GM12878 (cell line): Measurements from ENCODE around the gene CAMKK1. TPM values are rescaled to one million over a fixed set of nuclear protein-coding genes. Genes with fewer than 3 reads are reported as not detected.

Experiments used
- ATAC-seq: fragments of 200-7000 bp; cut with Tn5 transposase; 3 replicates; pipeline ENCODE4 v1.9.1; 2020; ENCODE audit warnings: mild to moderate bottlenecking, moderate library complexity
- BruUV-seq: library from RNA; stranded (reverse); fragments of 400-500 nt; replicated peaks from 2 replicates; lab custom pipeline; 2021; lab: Mats Ljungman, UMichigan
- CTCF ChIA-PET: fragments of 300-600 bp; sonication (Branson Sonifier 250); formaldehyde crosslinking; extraction: SDS; loops from one replicate; lab custom pipeline; 2021; ENCODE audit warnings: inconsistent platforms; lab: Yijun Ruan, JAX
- POLR2A ChIA-PET: fragments of 350-600 bp; formaldehyde crosslinking; extraction: SDS; loops from one replicate; lab custom pipeline; 2021; ENCODE audit warnings: inconsistent platforms; lab: Charles Lee
- RAD21 ChIA-PET: fragments of 300-600 bp; sonication (Branson Sonifier 250); formaldehyde crosslinking; loops from one replicate; lab custom pipeline; 2023; ENCODE audit warnings: antibody characterized with exemption; ENCODE audit not compliant: unreplicated experiment; lab: Charles Lee
- SMC1A ChIA-PET: fragments of 300-600 bp; sonication (Branson Sonifier 250); formaldehyde crosslinking; loops from one replicate; lab custom pipeline; 2023; ENCODE audit not compliant: unreplicated experiment, uncharacterized antibody; lab: Charles Lee
- DNase-seq: peaks from one replicate; pipeline ENCODE4 v3.0.0-alpha.2; 2011; ENCODE audit warnings: low read depth, low spot score
- FAIRE-seq: peaks from 3 replicates; lab custom pipeline; 2011; peaks lifted over from hg19 to GRCh38; lab: Jason Lieb, UNC
- H2AFZ ChIP-seq: 2 replicates; pipeline ENCODE4 v1.6.0; 2011; ENCODE audit warnings: low read depth, low read length, control low read depth; ENCODE audit not compliant: control insufficient read depth
- H3K27ac ChIP-seq: 2 replicates; pipeline ENCODE4 v1.5.1; 2011; ENCODE audit warnings: control low read depth; ENCODE audit not compliant: control insufficient read depth, insufficient read depth
- H3K27me3 ChIP-seq, 2 experiments: replicated peaks in 1 of 2; 2 replicates each; pipeline versions ENCODE4 v1.6.0 to v1.6.1; 2011; ENCODE audit warnings: low read length in 1 of 2; ENCODE audit not compliant: control insufficient read depth in 2 of 2, insufficient read depth in 2 of 2
- H3K36me3 ChIP-seq, 2 experiments: 2 replicates each; pipeline ENCODE4 v1.5.1; 2011; ENCODE audit warnings: low read length in 1 of 2; ENCODE audit not compliant: control insufficient read depth in 2 of 2, insufficient read depth in 2 of 2
- H3K4me1 ChIP-seq: 2 replicates; pipeline ENCODE4 v1.6.1; 2011; ENCODE audit warnings: mild to moderate bottlenecking, low read length, moderate library complexity, mixed read lengths; ENCODE audit not compliant: control insufficient read depth, insufficient read depth
- H3K4me2 ChIP-seq: 2 replicates; pipeline ENCODE4 v1.6.0; 2011; ENCODE audit warnings: control low read depth; ENCODE audit not compliant: control insufficient read depth, insufficient read depth
- H3K4me3 ChIP-seq: fragments of 200-600 bp; sonication (generic); 2 replicates; pipeline ENCODE4 v1.5.1; 2016
- H3K79me2 ChIP-seq: 2 replicates; pipeline ENCODE4 v1.6.0; 2011; ENCODE audit warnings: low read length; ENCODE audit not compliant: control insufficient read depth, insufficient read depth
- H3K9ac ChIP-seq: 2 replicates; pipeline ENCODE4 v1.8.0; 2011; ENCODE audit warnings: low read length, control low read depth, mixed read lengths; ENCODE audit not compliant: control insufficient read depth, insufficient read depth
- H3K9me3 ChIP-seq: replicated peaks from 3 replicates; pipeline ENCODE4 v1.5.1; 2011; ENCODE audit warnings: mild to moderate bottlenecking, low read length; ENCODE audit not compliant: control insufficient read depth, insufficient read depth
- H4K20me1 ChIP-seq: 2 replicates; pipeline ENCODE4 v1.6.0; 2011; ENCODE audit not compliant: control insufficient read depth, insufficient read depth
- CREB1 ChIP-seq: IDR thresholded peaks from 2 replicates; pipeline ENCODE4 v1.6.1; 2012; ENCODE audit warnings: low read depth, mild to moderate bottlenecking, inconsistent platforms
- CREM ChIP-seq: IDR thresholded peaks from 2 replicates; pipeline ENCODE4 v1.6.1; 2014; ENCODE audit warnings: antibody characterized with exemption, low read depth
- EED ChIP-seq: sonication (generic); IDR thresholded peaks from 2 replicates; pipeline ENCODE4 v1.6.1; 2016; ENCODE audit warnings: antibody characterized with exemption, low read depth
- EGR1 ChIP-seq, 2 experiments: IDR thresholded peaks; 1 replicate in 1 of 2; 2 replicates in 1 of 2; pipeline ENCODE4 v1.6.1; 2011 to 2012; ENCODE audit warnings: low read depth in 2 of 2, low read length in 2 of 2, borderline replicate concordance in 1 of 2, mild to moderate bottlenecking in 1 of 2, moderate library complexity in 1 of 2
- ESRRA ChIP-seq: IDR thresholded peaks from 2 replicates; pipeline ENCODE4 v1.6.1; 2012; ENCODE audit warnings: mild to moderate bottlenecking, low read length, improper control_type of control experiment
- EZH2 ChIP-seq: IDR thresholded peaks from 2 replicates; pipeline ENCODE4 v1.6.1; 2012; ENCODE audit warnings: low read depth, mild to moderate bottlenecking, control low read depth, inconsistent platforms, low read length, borderline replicate concordance; ENCODE audit not compliant: control insufficient read depth
- IKZF2 ChIP-seq, 2 experiments: fragments of 450-650 bp; IDR thresholded peaks; 2 replicates each; pipeline ENCODE4 v1.6.1; 2017; ENCODE audit warnings: mild to moderate bottlenecking in 2 of 2, moderate library complexity in 2 of 2
- POU2F2 ChIP-seq: IDR thresholded peaks from 3 replicates; pipeline ENCODE4 v1.6.1; 2011; ENCODE audit warnings: low read depth, mild to moderate bottlenecking, low read length, borderline replicate concordance
- RUNX3 ChIP-seq: IDR thresholded peaks from 2 replicates; pipeline ENCODE4 v1.6.1; 2012; ENCODE audit warnings: low read length, inconsistent platforms
- SIX5 ChIP-seq: IDR thresholded peaks from 2 replicates; pipeline ENCODE4 v1.6.1; 2011; ENCODE audit warnings: mild to moderate bottlenecking, low read depth, low read length, moderate library complexity; ENCODE audit not compliant: severe bottlenecking
- SP1 ChIP-seq: IDR thresholded peaks from one replicate; pipeline ENCODE4 v1.6.1; 2011; ENCODE audit warnings: low read depth, low read length
- TCF3 ChIP-seq: IDR thresholded peaks from 2 replicates; pipeline ENCODE4 v1.6.1; 2012; ENCODE audit warnings: low read depth, mild to moderate bottlenecking, low read length, borderline replicate concordance; ENCODE audit not compliant: insufficient read depth
- ZBED1 ChIP-seq: IDR thresholded peaks from 2 replicates; pipeline ENCODE4 v1.6.1; 2016; ENCODE audit warnings: borderline replicate concordance
- WGBS: methylation state at CpG from one replicate; pipeline ENCODE4 v1.1.6; 2016; ENCODE audit warnings: low lambda C conversion rate; ENCODE audit not compliant: insufficient replicate concordance, insufficient coverage; ENCODE audit errors: missing lambda C conversion rate; 5-methylcytosine and 5-hydroxymethylcytosine counted together
- in situ Hi-C: fragments of 300-500 bp; cut with MboI; formaldehyde crosslinking; loops from 9 replicates; pipeline ENCODE4 v1.14.3; 2018; ENCODE audit warnings: mixed read lengths
- intact Hi-C: fragments of 100-400 bp; cut with micrococcal nuclease; formaldehyde crosslinking; loops from one replicate; pipeline ENCODE4 v1.14.2; 2022; ENCODE audit not compliant: unreplicated experiment
- polyA plus RNA-seq, 11 experiments: library from polyadenylated mRNA; depleted of rRNA in 4 of 11; unstranded in 6 of 11; stranded (reverse) in 5 of 11; fragments of >200 nt; fragmentation: Nextera tagmentation in 4 of 11; fragmentation: Illumina TruSeq in 1 of 11; extraction: Ambion mirVana in 4 of 11; extraction: Trizol in 1 of 11; gene quantifications; 1 replicate in 1 of 11; 2 replicates in 10 of 11; pipeline versions ENCODE4 v1.2.1 to v1.2.3, GENCODE V29; 2011 to 2016; ENCODE audit warnings: inconsistent platforms in 2 of 11, missing spikeins in 2 of 11, low read depth in 1 of 11
- total RNA-seq, 4 experiments: library from RNA; depleted of rRNA in 3 of 4; stranded (reverse); fragments of >200 nt in 3 of 4; fragmentation: Illumina TruSeq in 1 of 4; extraction: Trizol in 1 of 4; gene quantifications; 2 replicates each; pipeline versions ENCODE4 v1.2.1 to v1.2.3, GENCODE V29; 2013 to 2021
- TF ChIP-seq, protein P1 (sequence below): IDR thresholded peaks from 2 replicates; pipeline ENCODE4 v1.6.1; 2012; ENCODE audit warnings: mild to moderate bottlenecking, low read depth, low read length
- TF ChIP-seq, protein P2 (sequence below): IDR thresholded peaks from 2 replicates; pipeline ENCODE4 v1.6.1; 2011; ENCODE audit warnings: low read depth, mild to moderate bottlenecking, low read length, moderate library complexity, borderline replicate concordance; ENCODE audit errors: extremely low read depth

Gene CAMKK1
- total and polyA plus RNA-seq, 10 of the 15 experiments (the other 5 are each of a cell fraction or from before 2014, with no cell fraction given) = 0.06 to 0.84 (median 0.37) TPM

DNA sequence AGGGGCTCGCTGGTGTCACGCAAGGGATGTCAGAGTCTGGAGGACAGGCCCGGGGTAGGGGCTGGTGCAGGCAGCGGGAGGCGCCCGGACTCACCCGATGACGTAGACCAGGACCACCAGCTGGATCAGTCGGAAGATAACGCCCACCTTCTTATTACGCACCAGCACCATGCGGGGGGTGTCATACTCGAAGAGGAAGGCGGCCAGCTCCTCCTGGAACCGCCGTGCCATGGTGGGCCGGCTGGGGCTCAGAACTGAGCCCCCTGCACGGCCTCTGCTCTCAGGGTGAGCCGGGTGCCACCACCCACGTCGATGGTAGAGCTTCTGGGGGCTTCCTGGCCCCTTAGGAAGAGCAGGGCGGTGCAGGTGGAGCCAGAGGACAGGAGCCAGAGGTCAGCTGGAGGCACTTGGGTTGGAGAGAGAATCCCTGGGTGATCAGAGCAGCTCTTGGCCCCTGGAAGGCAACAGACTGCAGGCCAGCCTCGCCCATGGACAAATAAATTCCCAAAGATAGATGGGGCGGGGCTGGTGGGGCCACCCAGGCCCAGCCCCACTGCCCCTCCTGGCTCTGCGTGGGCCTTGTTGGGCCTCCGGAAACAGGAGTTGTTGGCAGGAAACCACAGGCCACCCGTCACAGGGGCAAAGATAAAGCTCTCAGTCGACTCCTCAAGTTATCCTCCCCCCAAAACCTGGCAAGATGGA lies 23.3 kb upstream of the CAMKK1 start, which contains the start of gene P2RX1:
Gene P2RX1, minus strand, starts transcription at position 471 of the 702 bp plus-strand sequence. Its CDS starts 240 bp downstream, at position 231.
- H4K20me1 ChIP-seq = no peaks in the 10 kb centered on the region
- TF ChIP-seq, protein P1, sequence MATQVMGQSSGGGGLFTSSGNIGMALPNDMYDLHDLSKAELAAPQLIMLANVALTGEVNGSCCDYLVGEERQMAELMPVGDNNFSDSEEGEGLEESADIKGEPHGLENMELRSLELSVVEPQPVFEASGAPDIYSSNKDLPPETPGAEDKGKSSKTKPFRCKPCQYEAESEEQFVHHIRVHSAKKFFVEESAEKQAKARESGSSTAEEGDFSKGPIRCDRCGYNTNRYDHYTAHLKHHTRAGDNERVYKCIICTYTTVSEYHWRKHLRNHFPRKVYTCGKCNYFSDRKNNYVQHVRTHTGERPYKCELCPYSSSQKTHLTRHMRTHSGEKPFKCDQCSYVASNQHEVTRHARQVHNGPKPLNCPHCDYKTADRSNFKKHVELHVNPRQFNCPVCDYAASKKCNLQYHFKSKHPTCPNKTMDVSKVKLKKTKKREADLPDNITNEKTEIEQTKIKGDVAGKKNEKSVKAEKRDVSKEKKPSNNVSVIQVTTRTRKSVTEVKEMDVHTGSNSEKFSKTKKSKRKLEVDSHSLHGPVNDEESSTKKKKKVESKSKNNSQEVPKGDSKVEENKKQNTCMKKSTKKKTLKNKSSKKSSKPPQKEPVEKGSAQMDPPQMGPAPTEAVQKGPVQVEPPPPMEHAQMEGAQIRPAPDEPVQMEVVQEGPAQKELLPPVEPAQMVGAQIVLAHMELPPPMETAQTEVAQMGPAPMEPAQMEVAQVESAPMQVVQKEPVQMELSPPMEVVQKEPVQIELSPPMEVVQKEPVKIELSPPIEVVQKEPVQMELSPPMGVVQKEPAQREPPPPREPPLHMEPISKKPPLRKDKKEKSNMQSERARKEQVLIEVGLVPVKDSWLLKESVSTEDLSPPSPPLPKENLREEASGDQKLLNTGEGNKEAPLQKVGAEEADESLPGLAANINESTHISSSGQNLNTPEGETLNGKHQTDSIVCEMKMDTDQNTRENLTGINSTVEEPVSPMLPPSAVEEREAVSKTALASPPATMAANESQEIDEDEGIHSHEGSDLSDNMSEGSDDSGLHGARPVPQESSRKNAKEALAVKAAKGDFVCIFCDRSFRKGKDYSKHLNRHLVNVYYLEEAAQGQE = no peak
- 0 out of 2 replicates have a peak, but pooled peaks have one; percentile 48 for TF ChIP-seq CREB1
- peak; percentile 45 for TF ChIP-seq EED
- TF ChIP-seq TCF3 = peak; percentile 48; the same call in 1 of the 2 replicates
- TF ChIP-seq IKZF2 (IDR thresholded peaks at IDR 0.05) = 0 out of 4 replicates have a peak, but pooled peaks of 1 of the 2 experiments have one; percentile 21
- no peak for TF ChIP-seq POU2F2
- TF ChIP-seq, protein P2, sequence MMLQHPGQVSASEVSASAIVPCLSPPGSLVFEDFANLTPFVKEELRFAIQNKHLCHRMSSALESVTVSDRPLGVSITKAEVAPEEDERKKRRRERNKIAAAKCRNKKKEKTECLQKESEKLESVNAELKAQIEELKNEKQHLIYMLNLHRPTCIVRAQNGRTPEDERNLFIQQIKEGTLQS = no peak
- no peak for TF ChIP-seq ZBED1
- no peak for TF ChIP-seq SIX5
- TF ChIP-seq ESRRA = no peak
- no peak for TF ChIP-seq EZH2
- 0 out of 3 replicates have a peak, but pooled peaks of 1 of the 2 experiments have one; percentile 23 for TF ChIP-seq EGR1 (IDR thresholded peaks at IDR 0.05; ENCODE audit: borderline replicate concordance in 1 of 2, low read depth in 2 of 2, low read length in 2 of 2)
- TF ChIP-seq CREM = peak; percentile 33; the same call in 1 of the 2 replicates
- TF ChIP-seq SP1 = peak; percentile 18
- TF ChIP-seq RUNX3 = peak; percentile 65
- peak within 1 kb of the TSS; percentile 86 for H3K27ac ChIP-seq
- H3K4me3 ChIP-seq = peak within 1 kb of the TSS; percentile 52
- H3K9ac ChIP-seq = peak within 1 kb of the TSS; percentile 64
- CTCF ChIA-PET = interaction anchor here (0.7 to 7.7 kb wide), 7 partner anchors 11 to 159 kb away, joined by 3 to 119 read pairs (median 5); partner anchors contain the start of gene NCBP3
- RAD21 ChIA-PET = interaction anchor here (0.7 to 5.9 kb wide), 10 partner anchors 15 to 178 kb away, joined by 3 to 70 read pairs (median 4); no protein-coding TSS in a partner anchor
- no peaks in the 10 kb centered on the region for H3K27me3 ChIP-seq
- intact Hi-C loops = loop anchor here (2.0 kb wide), 2 partner anchors 89 to 159 kb away; no protein-coding TSS in a partner anchor
- no peaks in the 10 kb centered on the region; the same call in 2 of the 3 replicates for H3K9me3 ChIP-seq
- H2AFZ ChIP-seq = peak within 1 kb of the TSS; percentile 68
- DNase-seq = no peak
- no peaks in the 10 kb centered on the region for H3K36me3 ChIP-seq
- 63% methylated on average over 28 of the region's 28 CpGs for WGBS
- no TSS peak for BruUV-seq
- H3K4me2 ChIP-seq = peak within 1 kb of the TSS; percentile 81
- SMC1A ChIA-PET = interaction anchor here (1.2 to 1.7 kb wide), 7 partner anchors 45 to 158 kb away, joined by 3 to 11 read pairs (median 3); no protein-coding TSS in a partner anchor
- H3K79me2 ChIP-seq = peaks cover 15% of the 10 kb centered on the region
- in situ Hi-C loops = no loop called here
- POLR2A ChIA-PET = interaction anchor here (0.8 to 2.6 kb wide), 6 partner anchors 9 to 150 kb away, joined by 3 to 8 read pairs (median 5); partner anchors contain the start of genes ATP2A3 and CAMKK1
- H3K4me1 ChIP-seq = peaks cover 47% of the 10 kb centered on the region
- ATAC-seq = peak; percentile 8
- FAIRE-seq = no peak
